ENCODE measurements around the gene RTN4RL1.

Gene RTN4RL1

GRCh38 chr17:1945621-1946020 lies 79.5 kb downstream of the RTN4RL1 start:
- no peak for DNase-seq

- no peak for DNase-seq
Measured at GRCh38 chr17:1943436-1943831, 81.7 kb downstream of the RTN4RL1 start.

GRCh38 chr17:1942666-1943435 lies 82.3 kb downstream of the RTN4RL1 start:
- DNase-seq = no peak

- DNase-seq = no peak
Measured at GRCh38 chr17:1942066-1942365, 83.1 kb downstream of the RTN4RL1 start.

- no peak for DNase-seq
Measured at GRCh38 chr17:1941272-1942065, 83.7 kb downstream of the RTN4RL1 start.

GRCh38 chr17:1940810-1941185 lies 84.3 kb downstream of the RTN4RL1 start:
- no peak for DNase-seq

GRCh38 chr17:1939981-1940809 lies 84.9 kb downstream of the RTN4RL1 start:
- DNase-seq = no peak

GRCh38 chr17:1937461-1937860 lies 87.7 kb downstream of the RTN4RL1 start:
- DNase-seq = no peak

- DNase-seq = no peak
Measured at GRCh38 chr17:1936766-1937165, 88.4 kb downstream of the RTN4RL1 start.

GRCh38 chr17:1934901-1935300 lies 90.2 kb downstream of the RTN4RL1 start:
- no peak for DNase-seq

GRCh38 chr17:1933875-1934715 lies 91.0 kb downstream of the RTN4RL1 start:
- no peak for DNase-seq

- DNase-seq = no peak
Measured at GRCh38 chr17:1931844-1932579, 93.1 kb downstream of the RTN4RL1 start.

GRCh38 chr17:1930337-1930645 lies 94.8 kb downstream of the RTN4RL1 start:
- no peak for DNase-seq

GRCh38 chr17:1928976-1929375 lies 96.2 kb downstream of the RTN4RL1 start:
- DNase-seq = no peak

GRCh38 chr17:1920948-1921351 lies 104.2 kb downstream of the RTN4RL1 start:
- no peak for DNase-seq

- no peak for DNase-seq
Measured at GRCh38 chr17:1919201-1919600, 105.9 kb downstream of the RTN4RL1 start.

GRCh38 chr17:1918346-1919162 lies 106.6 kb downstream of the RTN4RL1 start:
- DNase-seq = no peak

- no peak for DNase-seq
Measured at GRCh38 chr17:1916963-1917715, 108.0 kb downstream of the RTN4RL1 start.

- DNase-seq = no peak
Measured at GRCh38 chr17:1916316-1916715, 108.8 kb downstream of the RTN4RL1 start.

- no peak for DNase-seq
Measured at GRCh38 chr17:1915889-1916288, 109.2 kb downstream of the RTN4RL1 start.
